Aorta (tissue), 5 donors: ENCODE data around the gene CMKLR1. TPM values are rescaled to one million over a fixed set of nuclear protein-coding genes. Genes with fewer than 3 reads are reported as not detected.

Experiments used
- ATAC-seq: fragments of 200-7000 bp; cut with Tn5 transposase; one replicate; pipeline ENCODE4 v1.9.1; 2022; ENCODE audit warnings: moderate library complexity; ENCODE audit not compliant: low FRiP score
- DNase-seq, 2 donors: peaks; one replicate each; pipeline ENCODE4 v3.0.0-alpha.2; 2020
- H3K27ac ChIP-seq, 2 donors: one replicate each; pipeline ENCODE4 v1.5.1; 2013; ENCODE audit warnings: low read length in 2 of 2, mild to moderate bottlenecking in 2 of 2, moderate library complexity in 2 of 2, control low read depth in 1 of 2, inconsistent platforms in 1 of 2, low read depth in 1 of 2
- H3K27me3 ChIP-seq, 2 donors: one replicate each; pipeline ENCODE4 v1.6.1; 2013; ENCODE audit warnings: control low read depth in 1 of 2, low read length in 1 of 2, mild to moderate bottlenecking in 1 of 2, moderate library complexity in 1 of 2; ENCODE audit not compliant: insufficient read depth in 2 of 2, control insufficient read depth in 1 of 2
- H3K36me3 ChIP-seq, 2 donors: one replicate each; pipeline ENCODE4 v1.6.1; 2013; ENCODE audit warnings: control low read depth in 1 of 2, low read length in 1 of 2, mild to moderate bottlenecking in 1 of 2; ENCODE audit not compliant: insufficient read depth in 2 of 2, control insufficient read depth in 1 of 2
- H3K4me1 ChIP-seq, 2 donors: one replicate each; pipeline ENCODE4 v1.6.1; 2013; ENCODE audit warnings: low read length in 2 of 2, control low read depth in 1 of 2, mild to moderate bottlenecking in 1 of 2, moderate library complexity in 1 of 2; ENCODE audit not compliant: insufficient read depth in 2 of 2, control insufficient read depth in 1 of 2
- H3K4me3 ChIP-seq, 2 donors: one replicate each; pipeline ENCODE4 v1.5.1; 2013; ENCODE audit warnings: low read length in 2 of 2, control low read depth in 1 of 2, mild to moderate bottlenecking in 1 of 2
- H3K9me3 ChIP-seq: one replicate; pipeline ENCODE4 v1.6.1; 2013; ENCODE audit warnings: mild to moderate bottlenecking, low read length; ENCODE audit not compliant: control insufficient read depth
- WGBS, 2 donors: extraction: QIAGEN DNeasy Blood & Tissue Kit; methylation state at CpG; one replicate each; pipeline ENCODE4 v1.1.7; 2013; 5-methylcytosine and 5-hydroxymethylcytosine counted together
- intact Hi-C, 2 donors: fragments of 100-400 bp; cut with DNase I; formaldehyde crosslinking; loops; one replicate each; pipeline versions ENCODE4 v1.14.2 to v1.15.0; 2022
- polyA plus RNA-seq, 2 donors: library from polyadenylated mRNA; stranded (reverse); fragments of 200-250 nt; gene quantifications; one replicate each; pipeline ENCODE4 v1.2.3, GENCODE V29; 2013
- total RNA-seq, 2 donors: library from RNA; stranded (reverse); fragmentation: NEBNext Ultra II Directional; extraction: Animal tissue kit (Norgen Biotek cat#: 25700); gene quantifications; one replicate each; pipeline ENCODE4 v1.2.1, GENCODE V29; 2021
- donor health status: healthy with polysubstance abuse.
- donor health status: Bipolar disorder and iron deficiency.
- donor health status: DM: no; HTN: no; CAD: no.
- donor health status: DM: no; HTN: no; CAD: no.
- donor health status: DM: yes; HTN: yes; CAD: no.

The CMKLR1 gene
- total and polyA plus RNA-seq, 4 donors, result 9.1 to 55.4 (median 26.8) TPM

DNA sequence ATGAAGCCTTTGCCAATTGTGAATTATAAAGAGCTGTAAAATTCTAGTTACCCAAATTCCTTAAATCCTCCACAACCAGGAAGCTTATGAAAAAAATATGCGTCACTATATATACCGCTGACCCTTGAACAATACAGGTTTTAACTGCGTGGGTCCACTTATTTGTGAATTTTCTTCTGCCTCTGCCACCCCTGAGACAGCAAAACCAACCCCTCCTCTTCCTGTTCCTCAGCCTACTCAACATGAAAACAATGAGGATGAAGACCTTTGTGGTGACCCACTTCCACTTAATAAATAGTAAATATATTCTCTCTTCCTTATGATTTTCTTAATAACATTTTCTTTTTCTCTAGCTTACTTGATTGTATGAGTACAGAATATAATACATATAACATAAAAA is 42.2 kb downstream of the CMKLR1 start:
- Histone ChIP-seq H3K4me3 (no peak overlapping the region), H3K27me3 (no peaks in the 10 kb centered on the region), H3K4me1 (no peaks in the 10 kb centered on the region), H3K36me3 (peaks cover 0 to 7% of the 10 kb centered on the region in 2 donors), H3K9me3 (no peaks in the 10 kb centered on the region), H3K27ac (no peak overlapping the region)
- intact Hi-C loops, result no loop called here
- ATAC-seq (no peak), DNase-seq (no peak)
- WGBS, 2 donors, result 82 to 83% methylated on average over 3 of the region's 3 CpGs

GRCh38 chr12:108295641-108296040 is 43.5 kb downstream of the CMKLR1 start:
- no peaks in the 10 kb centered on the region for H3K9me3 ChIP-seq
- intact Hi-C loops, result no loop called here
- H3K4me1 ChIP-seq, result no peaks in the 10 kb centered on the region
- peaks cover 3 to 14% of the 10 kb centered on the region in 2 donors for H3K36me3 ChIP-seq
- no peaks in the 10 kb centered on the region for H3K27me3 ChIP-seq
- ATAC-seq, result peak; percentile 35
- H3K4me3 ChIP-seq, result no peak overlapping the region
- peak in 1 of 2 donors; percentile 46 for DNase-seq
- 55 to 61% methylated on average over 7 to 8 of the region's 8 CpGs for WGBS, 2 donors
- no peak overlapping the region for H3K27ac ChIP-seq

GRCh38 chr12:108289350-108290161 is 49.6 kb downstream of the CMKLR1 start:
- Histone ChIP-seq H3K27ac (no peak overlapping the region), H3K27me3 (no peaks in the 10 kb centered on the region), H3K4me3 (no peak overlapping the region), H3K4me1 (no peaks in the 10 kb centered on the region), H3K36me3 (peaks cover 3 to 14% of the 10 kb centered on the region in 2 donors), H3K9me3 (no peaks in the 10 kb centered on the region)
- DNase-seq, result peak in 1 of 2 donors; percentile 69
- ATAC-seq, result peak; percentile 65
- intact Hi-C loops, result no loop called here
- WGBS, 2 donors, result 44 to 51% methylated on average over 11 of the region's 11 CpGs

- H3K36me3 ChIP-seq, result peaks cover 3 to 8% of the 10 kb centered on the region in 2 donors
- no peaks in the 10 kb centered on the region for H3K27me3 ChIP-seq
- DNase-seq, result no peak
- ATAC-seq, result no peak
- no peak overlapping the region for H3K4me3 ChIP-seq
- 94 to 96% methylated on average over 3 of the region's 3 CpGs for WGBS, 2 donors
- H3K27ac ChIP-seq, result no peak overlapping the region
- intact Hi-C loops, result no loop called here
- no peaks in the 10 kb centered on the region for H3K4me1 ChIP-seq
- H3K9me3 ChIP-seq, result no peaks in the 10 kb centered on the region
Observed at GRCh38 chr12:108287227-108287626, 51.9 kb downstream of the CMKLR1 start.

DNA sequence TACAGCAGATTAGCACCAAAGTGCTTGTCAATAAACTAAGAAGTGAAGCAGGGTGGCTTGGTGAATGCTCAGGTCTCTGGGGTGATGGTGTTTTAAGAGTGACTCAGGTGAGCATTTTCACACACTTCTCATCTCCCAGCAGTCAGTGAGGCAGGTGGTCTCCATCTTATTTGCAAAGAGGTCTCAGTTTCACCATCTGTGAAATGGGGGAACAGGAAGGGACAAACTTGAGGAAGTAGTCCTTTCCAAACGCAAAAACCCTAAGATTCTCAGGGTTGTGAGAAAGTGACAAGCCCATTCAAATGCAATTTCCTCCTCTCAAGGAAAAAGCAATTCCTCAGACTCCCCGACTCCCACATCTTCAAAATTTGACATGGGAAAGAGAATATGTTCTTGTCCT is 54.1 kb downstream of the CMKLR1 start:
- WGBS, 2 donors, result 45 to 52% methylated on average over 2 of the region's 2 CpGs

GRCh38 chr12:108284163-108284562 is 54.9 kb downstream of the CMKLR1 start:
- no peaks in the 10 kb centered on the region for H3K27me3 ChIP-seq
- intact Hi-C loops, result no loop called here

More for the DNA sequence above, 54.1 kb downstream of the CMKLR1 start:
- Histone ChIP-seq H3K9me3 (no peaks in the 10 kb centered on the region), H3K4me1 (no peaks in the 10 kb centered on the region), H3K27ac (no peak overlapping the region), H3K4me3 (no peak overlapping the region), H3K36me3 (no peaks in the 10 kb centered on the region), H3K27me3 (no peaks in the 10 kb centered on the region)
- intact Hi-C loops, result no loop called here
- ATAC-seq (no peak), DNase-seq (no peak)

GRCh38 chr12:108282676-108283075 is 56.4 kb downstream of the CMKLR1 start:
- no peak overlapping the region for H3K4me3 ChIP-seq
- DNase-seq (no peak), ATAC-seq (no peak)
- 70 to 78% methylated on average over 3 of the region's 3 CpGs for WGBS, 2 donors
- intact Hi-C loops, result no loop called here
- no peaks in the 10 kb centered on the region for H3K36me3 ChIP-seq
- no peaks in the 10 kb centered on the region for H3K27me3 ChIP-seq
- H3K27ac ChIP-seq, result no peak overlapping the region
- no peaks in the 10 kb centered on the region for H3K9me3 ChIP-seq
- no peaks in the 10 kb centered on the region for H3K4me1 ChIP-seq

More at GRCh38 chr12:108284163-108284562, 54.9 kb downstream of the CMKLR1 start:
- WGBS, 2 donors, result 52 to 54% methylated on average over 7 of the region's 7 CpGs
- Histone ChIP-seq H3K9me3 (no peaks in the 10 kb centered on the region), H3K36me3 (no peaks in the 10 kb centered on the region), H3K4me1 (no peaks in the 10 kb centered on the region), H3K27ac (no peak overlapping the region), H3K4me3 (no peak overlapping the region)
- DNase-seq (no peak), ATAC-seq (no peak)

DNA sequence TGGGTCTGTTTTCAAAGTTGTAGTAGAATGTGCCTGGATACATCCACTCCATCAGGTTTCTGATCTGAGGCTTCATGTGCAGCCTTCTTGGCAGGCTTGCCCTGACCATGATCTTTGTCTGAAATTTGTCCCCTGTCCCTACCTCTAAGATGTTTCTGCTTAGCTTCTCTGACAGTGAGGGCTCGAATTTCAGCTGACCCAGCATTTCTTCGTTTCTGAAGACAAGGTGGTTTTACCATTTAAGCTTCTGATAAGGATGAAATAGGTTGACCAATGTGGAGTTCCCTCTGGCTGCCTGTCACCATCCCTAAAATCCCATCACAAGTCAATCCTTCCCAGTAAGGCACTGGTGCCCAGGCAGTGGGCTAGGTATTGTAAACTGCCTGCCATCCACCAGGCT is 57.0 kb downstream of the CMKLR1 start:
- H3K4me1 ChIP-seq, result no peaks in the 10 kb centered on the region
- H3K27ac ChIP-seq, result no peak overlapping the region
- no peaks in the 10 kb centered on the region for H3K27me3 ChIP-seq
- intact Hi-C loops, result no loop called here
- no peaks in the 10 kb centered on the region for H3K36me3 ChIP-seq
- WGBS, 2 donors, result 31 to 47% methylated on average over 2 of the region's 2 CpGs
- H3K4me3 ChIP-seq, result no peak overlapping the region
- ATAC-seq (no peak), DNase-seq (no peak)
- no peaks in the 10 kb centered on the region for H3K9me3 ChIP-seq

GRCh38 chr12:108277613-108278012 is 61.5 kb downstream of the CMKLR1 start:
- ATAC-seq, result no peak
- intact Hi-C loops, result no loop called here
- peaks cover 3% of the 10 kb centered on the region for H3K9me3 ChIP-seq
- no peak overlapping the region for H3K27ac ChIP-seq
- H3K27me3 ChIP-seq, result no peaks in the 10 kb centered on the region
- H3K36me3 ChIP-seq, result no peaks in the 10 kb centered on the region
- H3K4me3 ChIP-seq, result no peak overlapping the region
- H3K4me1 ChIP-seq, result no peaks in the 10 kb centered on the region
- no peak for DNase-seq
